Measurements from ENCODE around the gene PPT1. TPM values are rescaled to one million over a fixed set of nuclear protein-coding genes. Genes with fewer than 3 reads are reported as not detected.

PPT1 gene
- 120 and 154 TPM in 2 replicates for total RNA-seq (2021)
- percentile 87 among the genes with signal in this experiment for Bru-seq, nascent RNA
- percentile 81 among the genes with signal in this experiment for BruChase-seq, experiment 1, labeled RNA remaining after a 2-hour chase
- percentile 93 among the genes with signal in this experiment for BruChase-seq, experiment 2, labeled RNA remaining after a 6-hour chase
- long read RNA-seq, full-length matches to known transcripts, result 733 of 759 reads
- long read RNA-seq, partial matches to known transcripts, result 9 of 759 reads
- long read RNA-seq, other reads (novel, unspliced or antisense), result 17 of 759 reads

DNA sequence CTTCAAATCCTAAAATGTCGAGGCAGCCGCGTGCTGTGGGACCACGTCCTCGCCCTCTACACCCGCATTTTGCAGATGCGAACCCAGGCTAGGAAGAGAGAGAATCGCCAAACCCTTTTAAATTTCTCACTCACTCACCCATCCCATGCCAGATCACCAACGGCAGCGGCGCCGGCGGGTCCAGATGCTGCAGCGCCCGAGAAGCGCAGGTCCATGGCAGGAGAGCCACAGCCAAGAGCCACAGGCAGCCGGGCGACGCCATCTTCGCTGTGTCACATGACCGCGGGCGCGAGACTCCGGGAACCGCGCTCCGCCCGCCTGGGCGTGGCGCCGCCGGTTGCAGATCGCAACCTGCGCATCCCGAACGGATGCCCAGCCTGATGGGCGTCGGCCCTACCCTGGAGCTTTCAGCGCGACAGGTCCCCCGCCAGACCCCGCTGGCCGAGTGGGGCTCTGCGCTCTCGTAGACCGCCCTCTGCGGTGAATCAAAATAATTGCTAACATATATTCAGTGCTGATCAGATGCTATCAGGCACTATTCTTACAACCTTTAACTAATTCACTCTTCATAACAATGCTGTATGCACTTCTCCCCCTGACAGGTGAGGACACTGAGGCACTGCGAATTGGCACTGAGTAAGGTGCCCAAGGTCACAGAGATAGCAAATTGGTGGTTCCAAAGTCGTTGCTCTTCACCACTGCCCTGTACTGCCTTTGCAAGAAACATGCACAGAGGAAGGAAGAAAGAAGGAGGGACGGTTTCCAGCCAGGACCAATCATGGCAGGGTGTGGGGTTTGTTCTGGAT, at the start of gene PPT1:
Gene PPT1, minus strand, starts transcription at position 276 of the 806 bp plus-strand sequence. Its CDS starts 14 bp downstream, at position 262.
- peaks cover 47% of the 10 kb centered on the region for H3K4me1 ChIP-seq (replicated peaks; ENCODE audit: insufficient read depth)
- no peaks in the 10 kb centered on the region for H3K9me3 ChIP-seq (ENCODE audit: insufficient read depth, low read depth)
- H3K27me3 ChIP-seq (ENCODE audit: insufficient read depth, low read depth), result no peaks in the 10 kb centered on the region
- ChIA-PET POLR2A (ENCODE audit: unreplicated experiment) (interaction anchor here (0.6 to 1.1 kb wide), 3 partner anchors 11 to 57 kb away, joined by 6 to 13 read pairs (median 6); partner anchors contain the start of gene CAP1), CTCF (interaction anchor here (1.2 to 2.2 kb wide), 2 partner anchors 46 to 242 kb away, joined by 5 to 9 read pairs; no protein-coding TSS in a partner anchor)
- peaks cover 52% of the 10 kb centered on the region for H3K79me2 ChIP-seq (ENCODE audit: low read depth)
- H3K4me3 ChIP-seq, result peak within 1 kb of the TSS; percentile 92
- H3F3A ChIP-seq (ENCODE audit: insufficient read depth, low read depth), result peaks cover 17% of the 10 kb centered on the region
- H3K4me2 ChIP-seq, result peak within 1 kb of the TSS; percentile 88
- peak; percentile 66 to 80 for DNase-seq
- peaks cover 7% of the 10 kb centered on the region for H3K36me3 ChIP-seq (ENCODE audit: low read depth)
- H3K9me2 ChIP-seq (ENCODE audit: insufficient read depth), result no peaks in the 10 kb centered on the region
- peak within 1 kb of the TSS; percentile 96 for H2AFZ ChIP-seq
- TF ChIP-seq CTCF (conservative IDR thresholded peaks at IDR 0.05), result no peak
- no peak for TF ChIP-seq EZH2 (IDR thresholded peaks at IDR 0.05; ENCODE audit: low read depth)
- intact Hi-C loops (cut with micrococcal nuclease; ENCODE audit: unreplicated experiment), result loop anchor here (1.0 kb wide), 1 partner anchor 43 kb away; no protein-coding TSS in a partner anchor
- peak within 1 kb of the TSS; percentile 40; the same call in 1 of the 2 replicates for H3K27ac ChIP-seq
- no TSS peak for BruUV-seq (replicated peaks)
- no peaks in the 10 kb centered on the region for H4K20me1 ChIP-seq (ENCODE audit: insufficient read depth)

DNA sequence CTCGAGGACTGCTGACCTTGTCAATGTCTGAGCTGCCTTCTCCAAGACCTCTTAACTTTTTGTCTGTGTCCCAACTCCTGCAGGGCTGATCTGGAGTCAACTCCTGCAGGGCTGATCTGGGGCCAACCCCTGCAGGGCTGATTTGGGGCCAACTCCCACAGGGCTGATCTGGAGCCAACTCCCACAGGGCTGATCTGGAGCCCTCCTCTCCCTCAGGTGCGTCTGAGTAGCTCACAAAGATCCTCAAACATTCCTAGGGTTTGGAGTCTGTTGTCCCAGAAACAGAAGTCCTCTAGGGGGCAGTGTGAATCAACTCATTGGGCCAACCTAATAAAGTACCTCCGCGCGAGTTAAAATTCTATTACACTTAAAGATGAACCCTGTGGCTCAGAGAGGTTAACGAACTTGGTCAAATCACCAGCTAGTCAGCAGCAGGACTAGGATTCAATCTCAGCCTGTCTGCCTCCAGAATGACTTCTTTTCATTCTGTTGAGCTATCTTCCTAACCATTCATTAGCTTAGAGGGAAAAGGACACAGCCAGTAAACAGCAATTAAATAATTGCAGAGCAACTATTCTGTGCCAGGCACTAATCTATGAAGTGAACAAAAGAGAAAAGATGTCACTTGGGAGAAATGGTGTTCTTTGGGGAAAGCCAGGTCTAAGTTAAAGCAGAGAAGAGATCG, 47.0 kb upstream of the PPT1 start:
- no peaks in the 10 kb centered on the region for H3K9me3 ChIP-seq (ENCODE audit: insufficient read depth, low read depth)
- TF ChIP-seq CTCF (conservative IDR thresholded peaks at IDR 0.05), result peak; percentile 84
- no peak for TF ChIP-seq EZH2 (IDR thresholded peaks at IDR 0.05; ENCODE audit: low read depth)
- H3F3A ChIP-seq (ENCODE audit: insufficient read depth, low read depth), result peaks cover 34% of the 10 kb centered on the region
- H3K27me3 ChIP-seq (ENCODE audit: insufficient read depth, low read depth), result no peaks in the 10 kb centered on the region
- peak overlapping the region; percentile 50 for H3K4me2 ChIP-seq
- H3K27ac ChIP-seq, result no peak overlapping the region
- H3K4me3 ChIP-seq, result no peak overlapping the region
- intact Hi-C loops (cut with micrococcal nuclease; ENCODE audit: unreplicated experiment), result loop anchor here (1.0 to 5.0 kb wide), 4 partner anchors 60 to 260 kb away; partner anchors contain the start of gene COL9A2
- BruUV-seq (replicated peaks), result no TSS peak
- H3K79me2 ChIP-seq (ENCODE audit: low read depth), result no peaks in the 10 kb centered on the region
- H3K36me3 ChIP-seq (ENCODE audit: low read depth), result no peaks in the 10 kb centered on the region
- DNase-seq, result peak; percentile 67 to 73
- CTCF ChIA-PET, result interaction anchor here (0.5 to 2.5 kb wide), 28 partner anchors 9 to 453 kb away, joined by 3 to 29 read pairs (median 5); partner anchors contain the start of genes PPT1, RLF and SMAP2
- H2AFZ ChIP-seq, result peak overlapping the region; percentile 49
- H3K9me2 ChIP-seq (ENCODE audit: insufficient read depth), result no peaks in the 10 kb centered on the region
- POLR2A ChIA-PET (ENCODE audit: unreplicated experiment), result interaction anchor here (0.5 to 0.7 kb wide), 7 partner anchors 9 to 1370 kb away, joined by 3 to 10 read pairs (median 4); no protein-coding TSS in a partner anchor
- H4K20me1 ChIP-seq (ENCODE audit: insufficient read depth), result no peaks in the 10 kb centered on the region
- H3K4me1 ChIP-seq (replicated peaks; ENCODE audit: insufficient read depth), result peaks cover 55% of the 10 kb centered on the region

Data from PC-9 (cell line).